CD4-positive, alpha-beta T cell (primary cell): ENCODE data around the gene SV2C. TPM values are rescaled to one million over a fixed set of nuclear protein-coding genes. Genes with fewer than 3 reads are reported as not detected.

Source experiments
- ATAC-seq: fragments of 200-7000 bp; cut with Tn5 transposase; one replicate; pipeline ENCODE4 v1.10.0; 2022; ENCODE audit warnings: mild to moderate bottlenecking; ENCODE audit not compliant: poor library complexity
- CTCF ChIA-PET: fragments of 350-600 bp; sonication (Branson Sonifier 250); formaldehyde crosslinking; loops from one replicate; lab custom pipeline; 2021; ENCODE audit warnings: antibody characterized with exemption, inconsistent platforms; lab: Charles Lee
- POLR2A ChIA-PET: fragments of 350-600 bp; sonication (Branson Sonifier 250); formaldehyde crosslinking; loops from one replicate; lab custom pipeline; 2021; ENCODE audit warnings: antibody characterized with exemption, inconsistent platforms; lab: Charles Lee
- DNase-seq, 14 experiments: peaks; one replicate each; pipeline ENCODE4 v3.0.0-alpha.2; 2013 to 2020; ENCODE audit warnings: mixed read lengths in 2 of 14
- H3K27ac ChIP-seq, 2 donors: one replicate each; pipeline versions ENCODE4 v1.5.1 to v1.7.0; 2013; ENCODE audit warnings: low read length in 2 of 2, low read depth in 1 of 2, mild to moderate bottlenecking in 1 of 2
- H3K27me3 ChIP-seq, 2 experiments: 1 replicate in 1 of 2; 2 replicates in 1 of 2; pipeline versions ENCODE4 v1.6.1 to v1.7.0; 2013; ENCODE audit warnings: low read length in 2 of 2, control low read depth in 1 of 2, mild to moderate bottlenecking in 1 of 2, moderate library complexity in 1 of 2; ENCODE audit not compliant: insufficient read depth in 2 of 2, control insufficient read depth in 1 of 2
- H3K36me3 ChIP-seq: one replicate; pipeline ENCODE4 v1.6.1; 2013; ENCODE audit warnings: low read length, control low read depth; ENCODE audit not compliant: insufficient read depth
- H3K4me1 ChIP-seq: one replicate; pipeline ENCODE4 v1.6.1; 2013; ENCODE audit warnings: low read length, control low read depth; ENCODE audit not compliant: insufficient read depth
- H3K4me3 ChIP-seq: one replicate; pipeline ENCODE4 v1.5.1; 2013; ENCODE audit warnings: mild to moderate bottlenecking, low read length, moderate library complexity
- H3K9me3 ChIP-seq, 2 experiments: 1 replicate in 1 of 2; 2 replicates in 1 of 2; pipeline versions ENCODE4 v1.6.1 to v1.7.0; 2013; ENCODE audit warnings: low read length in 2 of 2, mild to moderate bottlenecking in 2 of 2, control low read depth in 1 of 2, moderate library complexity in 1 of 2; ENCODE audit not compliant: control insufficient read depth in 1 of 2, insufficient read depth in 1 of 2
- H3K27ac Mint-ChIP-seq: one replicate; pipeline ENCODE4 v1.8.0; 2020; ENCODE audit warnings: mixed read lengths
- H3K27me3 Mint-ChIP-seq: one replicate; pipeline ENCODE4 v1.8.0; 2021; ENCODE audit warnings: mixed read lengths
- H3K36me3 Mint-ChIP-seq: one replicate; pipeline ENCODE4 v1.8.0; 2021; ENCODE audit warnings: low read depth, mixed read lengths
- H3K4me1 Mint-ChIP-seq: one replicate; pipeline ENCODE4 v1.8.0; 2021; ENCODE audit warnings: low read depth, mixed read lengths
- H3K4me3 Mint-ChIP-seq: one replicate; pipeline ENCODE4 v1.8.0; 2020; ENCODE audit warnings: mild to moderate bottlenecking, mixed read lengths
- H3K9me3 Mint-ChIP-seq: one replicate; pipeline ENCODE4 v1.8.0; 2020; ENCODE audit warnings: mixed read lengths
- CTCF ChIP-seq: fragments of 200-600 bp; IDR thresholded peaks from one replicate; pipeline ENCODE4 v1.8.0; 2022; ENCODE audit warnings: antibody characterized with exemption, mild to moderate bottlenecking
- intact Hi-C, 2 experiments: fragments of 100-400 bp; cut with DNase I in 1 of 2; cut with micrococcal nuclease in 1 of 2; formaldehyde crosslinking; loops; one replicate each; pipeline versions ENCODE4 v1.15.1 to v1.9.0; 2023 to 2025; cut with DNase I, micrococcal nuclease
- total RNA-seq, 174 experiments: library from RNA in 2 of 174; stranded (reverse) in 2 of 174; gene quantifications; one replicate each; pipeline ENCODE4 v1.2.3 and lab custom pipeline; 2021 to 2026

The SV2C gene
- total RNA-seq, 2 experiments from 2014 or later = 0.03 to 0.08 TPM

- H3K27ac Mint-ChIP-seq = peak overlapping the region; percentile 41
- peaks cover 3% of the 10 kb centered on the region for H3K9me3 Mint-ChIP-seq
- H3K36me3 Mint-ChIP-seq = no peaks in the 10 kb centered on the region
- POLR2A ChIA-PET = no interaction called here
- Histone ChIP-seq H3K9me3 (peaks cover 0 to 4% of the 10 kb centered on the region in 2 experiments), H3K4me3 (no peak overlapping the region), H3K27ac (no peak overlapping the region), H3K27me3 (peaks cover 5 to 6% of the 10 kb centered on the region in 2 experiments), H3K4me1 (no peaks in the 10 kb centered on the region), H3K36me3 (no peaks in the 10 kb centered on the region)
- peaks cover 47% of the 10 kb centered on the region for H3K27me3 Mint-ChIP-seq
- ATAC-seq = peak; percentile 71
- no peak for TF ChIP-seq CTCF
- peak in 2 of 14 experiments; percentile 2 to 38 for DNase-seq
- H3K4me1 Mint-ChIP-seq = peaks cover 26% of the 10 kb centered on the region
- CTCF ChIA-PET = no interaction called here
- no peak overlapping the region for H3K4me3 Mint-ChIP-seq
- intact Hi-C loops = no loop called here
Measured at GRCh38 chr5:76040806-76041205, 42.4 kb upstream of the SV2C start.

GRCh38 chr5:76041863-76042262 lies 41.3 kb upstream of the SV2C start:
- DNase-seq = no peak
- CTCF ChIA-PET = interaction anchor here (1.6 kb wide), 1 partner anchor 11 kb away, joined by 4 read pairs; no protein-coding TSS in a partner anchor

GRCh38 chr5:76046741-76047140 lies 36.4 kb upstream of the SV2C start:
- POLR2A ChIA-PET = no interaction called here

More at GRCh38 chr5:76041863-76042262, 41.3 kb upstream of the SV2C start:
- Histone ChIP-seq H3K36me3 (no peaks in the 10 kb centered on the region), H3K4me3 (no peak overlapping the region), H3K27me3 (peaks cover 6 to 8% of the 10 kb centered on the region in 2 experiments), H3K4me1 (no peaks in the 10 kb centered on the region), H3K27ac (no peak overlapping the region), H3K9me3 (peaks cover 0 to 4% of the 10 kb centered on the region in 2 experiments)
- ATAC-seq = no peak
- Mint-ChIP-seq H3K27ac (no peak overlapping the region), H3K27me3 (peaks cover 55% of the 10 kb centered on the region), H3K4me3 (no peak overlapping the region), H3K36me3 (no peaks in the 10 kb centered on the region), H3K9me3 (peaks cover 3% of the 10 kb centered on the region), H3K4me1 (peaks cover 26% of the 10 kb centered on the region)
- POLR2A ChIA-PET = no interaction called here
- no peak for TF ChIP-seq CTCF
- intact Hi-C loops = no loop called here

More at GRCh38 chr5:76046741-76047140, 36.4 kb upstream of the SV2C start:
- Histone ChIP-seq H3K9me3 (peaks cover 0 to 3% of the 10 kb centered on the region in 2 experiments), H3K36me3 (no peaks in the 10 kb centered on the region), H3K27me3 (peaks cover 0 to 11% of the 10 kb centered on the region in 2 experiments), H3K4me1 (no peaks in the 10 kb centered on the region), H3K4me3 (no peak overlapping the region), H3K27ac (no peak overlapping the region)
- intact Hi-C loops = no loop called here
- H3K36me3 Mint-ChIP-seq = no peaks in the 10 kb centered on the region
- CTCF ChIA-PET = no interaction called here
- TF ChIP-seq CTCF = no peak
- peaks cover 3% of the 10 kb centered on the region for H3K4me1 Mint-ChIP-seq
- no peak overlapping the region for H3K27ac Mint-ChIP-seq
- ATAC-seq = no peak
- H3K9me3 Mint-ChIP-seq = peaks cover 3% of the 10 kb centered on the region
- no peak for DNase-seq
- peaks cover 47% of the 10 kb centered on the region for H3K27me3 Mint-ChIP-seq
- no peak overlapping the region for H3K4me3 Mint-ChIP-seq
